ENCODE results near the gene CTBP2. TPM values are rescaled to one million over a fixed set of nuclear protein-coding genes. Genes with fewer than 3 reads are reported as not detected.

The CTBP2 gene
- total RNA-seq, 1 donor from 2014 or later: 57.7 TPM

DNA sequence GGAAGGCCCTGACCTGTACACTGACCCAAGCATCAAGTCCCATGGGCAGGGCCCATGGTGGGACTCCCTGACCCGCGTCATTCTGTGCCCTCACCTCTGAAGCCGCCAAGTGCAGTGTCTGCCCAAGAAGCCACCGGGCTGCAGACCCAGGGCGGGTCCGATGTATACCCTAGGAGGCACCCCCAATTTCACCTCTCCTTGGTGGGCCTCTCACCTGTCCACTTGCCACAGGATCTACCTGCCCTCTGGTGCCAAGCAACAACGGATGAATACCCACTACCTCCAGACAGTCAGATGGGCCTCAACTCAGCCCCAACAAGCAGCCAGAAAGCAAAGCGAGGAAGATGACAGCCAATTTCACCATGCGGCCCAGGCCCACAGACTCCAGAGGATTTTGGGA is 92.6 kb downstream of the CTBP2 start:
- H3K9me3 ChIP-seq: no peaks in the 10 kb centered on the region
- H3K4me3 ChIP-seq: no peak overlapping the region
- no peaks in the 10 kb centered on the region for H3K27me3 ChIP-seq
- DNase-seq (ENCODE audit: low spot score in 2 of 2): no peak
- peaks cover 0 to 5% of the 10 kb centered on the region in 2 donors for H3K36me3 ChIP-seq
- TF ChIP-seq, protein P1, sequence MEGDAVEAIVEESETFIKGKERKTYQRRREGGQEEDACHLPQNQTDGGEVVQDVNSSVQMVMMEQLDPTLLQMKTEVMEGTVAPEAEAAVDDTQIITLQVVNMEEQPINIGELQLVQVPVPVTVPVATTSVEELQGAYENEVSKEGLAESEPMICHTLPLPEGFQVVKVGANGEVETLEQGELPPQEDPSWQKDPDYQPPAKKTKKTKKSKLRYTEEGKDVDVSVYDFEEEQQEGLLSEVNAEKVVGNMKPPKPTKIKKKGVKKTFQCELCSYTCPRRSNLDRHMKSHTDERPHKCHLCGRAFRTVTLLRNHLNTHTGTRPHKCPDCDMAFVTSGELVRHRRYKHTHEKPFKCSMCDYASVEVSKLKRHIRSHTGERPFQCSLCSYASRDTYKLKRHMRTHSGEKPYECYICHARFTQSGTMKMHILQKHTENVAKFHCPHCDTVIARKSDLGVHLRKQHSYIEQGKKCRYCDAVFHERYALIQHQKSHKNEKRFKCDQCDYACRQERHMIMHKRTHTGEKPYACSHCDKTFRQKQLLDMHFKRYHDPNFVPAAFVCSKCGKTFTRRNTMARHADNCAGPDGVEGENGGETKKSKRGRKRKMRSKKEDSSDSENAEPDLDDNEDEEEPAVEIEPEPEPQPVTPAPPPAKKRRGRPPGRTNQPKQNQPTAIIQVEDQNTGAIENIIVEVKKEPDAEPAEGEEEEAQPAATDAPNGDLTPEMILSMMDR (IDR thresholded peaks at IDR 0.05): no peak
- no peak overlapping the region for H3K27ac ChIP-seq
- H3K4me1 ChIP-seq: peaks cover 7 to 44% of the 10 kb centered on the region in 2 donors
- intact Hi-C loops (cut with DNase I): no loop called here

DNA sequence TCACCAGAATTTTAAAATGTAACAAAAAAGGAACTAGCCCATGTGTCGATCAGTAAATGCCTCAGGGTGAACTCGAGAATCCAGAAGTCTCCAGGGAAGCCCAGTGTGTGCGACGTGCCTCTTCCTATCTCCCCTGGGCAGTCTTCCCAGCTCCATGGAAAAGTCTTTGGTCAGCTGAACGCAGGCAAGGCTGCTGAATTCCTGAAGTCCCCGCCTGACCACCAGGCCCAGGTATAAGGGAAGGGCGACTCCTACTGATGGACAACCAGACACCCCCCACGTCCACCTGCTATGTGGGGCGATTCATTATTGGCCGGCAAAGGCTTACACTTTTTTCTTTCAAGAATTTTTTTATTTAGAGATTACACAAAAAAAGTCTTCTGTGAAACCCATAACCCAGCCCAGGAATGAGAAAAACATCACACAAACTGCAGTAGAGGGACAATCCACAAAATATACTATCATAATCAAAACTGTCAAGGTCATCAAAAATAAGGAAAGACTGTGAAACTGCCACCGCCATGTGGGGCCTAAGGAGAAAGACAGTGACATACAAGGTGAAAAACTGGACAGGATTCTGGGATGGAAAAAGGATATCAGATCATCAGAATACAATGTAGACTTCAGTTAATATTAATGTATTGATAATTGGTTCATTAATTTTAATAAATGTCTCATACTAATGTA is 93.5 kb downstream of the CTBP2 start:
- intact Hi-C loops (cut with DNase I): no loop called here
- peaks cover 12 to 52% of the 10 kb centered on the region in 2 donors for H3K4me1 ChIP-seq

DNA sequence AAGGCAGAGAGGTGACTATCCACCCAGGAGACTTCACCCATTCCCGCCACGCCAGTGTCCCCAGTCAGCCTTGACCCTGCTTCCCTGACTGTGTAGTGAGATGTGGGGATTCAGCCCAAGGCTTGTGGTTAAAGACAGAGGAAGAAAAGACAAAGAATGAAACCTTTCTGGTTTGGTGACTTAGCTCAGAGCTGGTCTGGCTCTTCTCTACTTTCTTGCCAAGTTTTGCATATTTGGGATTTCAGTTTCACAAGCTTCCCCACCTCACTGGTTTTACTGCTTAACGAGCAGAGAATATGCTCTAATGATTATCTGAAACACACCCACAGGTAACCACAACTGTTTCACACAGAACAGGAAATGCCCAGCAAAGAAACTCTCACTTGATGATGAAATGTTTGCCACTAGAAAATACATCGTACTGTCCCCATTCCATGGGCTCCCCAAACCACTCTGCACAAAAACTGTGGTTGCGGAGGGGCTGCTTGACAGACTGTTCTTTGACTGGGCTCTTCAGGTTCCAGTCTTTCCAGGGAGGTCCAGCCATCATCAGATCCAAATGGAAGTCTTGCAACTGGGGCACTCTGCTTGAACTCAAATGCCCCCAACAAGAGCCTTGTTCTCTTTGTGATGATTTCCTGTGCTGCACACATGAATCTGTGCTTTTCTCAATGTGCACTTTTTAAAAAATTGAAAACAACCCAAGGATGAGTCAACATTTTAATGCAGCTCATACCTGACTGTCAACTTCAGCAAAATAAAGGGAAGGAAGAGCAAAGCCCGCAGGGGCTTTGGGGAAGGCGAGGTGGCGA is 95.5 kb downstream of the CTBP2 start:
- no peaks in the 10 kb centered on the region for H3K27me3 ChIP-seq

More for the DNA sequence above, 93.5 kb downstream of the CTBP2 start:
- DNase-seq (ENCODE audit: low spot score in 2 of 2): no peak
- Histone ChIP-seq H3K27ac (no peak overlapping the region), H3K4me3 (no peak overlapping the region), H3K36me3 (peaks cover 0 to 5% of the 10 kb centered on the region in 2 donors), H3K9me3 (no peaks in the 10 kb centered on the region), H3K27me3 (no peaks in the 10 kb centered on the region)
- TF ChIP-seq, protein P1 (IDR thresholded peaks at IDR 0.05): no peak

DNA sequence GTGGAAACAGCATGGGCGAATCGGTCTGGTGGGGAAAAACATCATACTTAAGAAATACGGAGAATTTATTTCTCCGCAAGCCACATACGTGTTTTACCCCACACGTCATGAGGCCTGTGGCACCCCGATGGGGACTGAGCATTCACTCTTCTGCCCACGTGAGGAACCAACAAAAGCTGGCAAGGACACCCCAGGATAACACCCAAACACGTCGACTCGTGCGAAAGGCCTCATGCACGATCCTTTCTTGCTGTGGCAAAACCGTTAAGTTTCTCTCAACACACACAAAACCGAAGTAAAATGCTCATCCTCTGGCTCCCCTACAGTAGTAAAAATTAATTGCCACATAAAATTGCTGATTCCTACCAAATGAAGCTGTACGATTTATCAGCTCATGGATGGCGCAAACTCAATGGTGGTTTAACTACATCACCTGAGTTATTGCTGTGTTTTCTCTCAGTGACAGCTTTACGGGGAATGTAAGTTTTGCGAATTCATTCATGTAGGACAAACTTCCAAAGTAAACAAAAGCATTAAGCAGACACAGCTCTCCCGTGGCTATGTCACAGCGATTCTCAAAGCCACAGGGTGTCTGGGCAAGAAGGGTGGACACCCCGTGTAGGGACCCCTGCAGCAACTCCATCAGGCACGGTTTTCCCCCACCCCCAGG is 97.0 kb downstream of the CTBP2 start:
- TF ChIP-seq, protein P1 (IDR thresholded peaks at IDR 0.05): no peak
- no peak overlapping the region for H3K4me3 ChIP-seq
- H3K9me3 ChIP-seq: no peaks in the 10 kb centered on the region
- H3K27me3 ChIP-seq: no peaks in the 10 kb centered on the region
- no peak for DNase-seq (ENCODE audit: low spot score in 2 of 2)
- H3K27ac ChIP-seq: peak overlapping the region; percentile 99
- no peaks in the 10 kb centered on the region for H3K36me3 ChIP-seq
- intact Hi-C loops (cut with DNase I): loop anchor here (2.0 kb wide), 1 partner anchor 85 kb away; no protein-coding TSS in a partner anchor
- peaks cover 38 to 77% of the 10 kb centered on the region in 2 donors for H3K4me1 ChIP-seq

More for the DNA sequence above, 95.5 kb downstream of the CTBP2 start:
- no peaks in the 10 kb centered on the region for H3K36me3 ChIP-seq
- peaks cover 25 to 68% of the 10 kb centered on the region in 2 donors for H3K4me1 ChIP-seq
- TF ChIP-seq, protein P1 (IDR thresholded peaks at IDR 0.05): no peak
- no peak overlapping the region for H3K4me3 ChIP-seq
- no peak for DNase-seq (ENCODE audit: low spot score in 2 of 2)
- H3K9me3 ChIP-seq: no peaks in the 10 kb centered on the region
- peak overlapping the region; percentile 69 to 80 for H3K27ac ChIP-seq
- intact Hi-C loops (cut with DNase I): no loop called here

DNA sequence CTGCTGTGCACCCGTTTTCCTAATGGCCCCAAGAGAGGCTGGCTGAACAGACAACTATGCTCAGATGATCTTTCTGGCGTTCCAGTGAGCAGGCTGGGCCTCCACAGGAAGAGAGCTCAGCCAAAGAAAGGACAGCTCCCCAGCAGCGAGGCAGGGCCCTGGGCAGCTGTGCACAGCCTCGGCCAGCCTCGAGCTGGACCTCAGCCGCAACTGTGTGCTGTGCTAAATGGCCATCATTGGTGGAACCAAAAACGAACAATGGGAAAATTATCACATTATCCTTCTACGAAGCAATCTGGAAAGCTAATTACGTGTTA is 97.5 kb downstream of the CTBP2 start:
- Histone ChIP-seq H3K27ac (peak overlapping the region; percentile 99), H3K27me3 (no peaks in the 10 kb centered on the region), H3K36me3 (no peaks in the 10 kb centered on the region), H3K4me3 (no peak overlapping the region), H3K4me1 (peaks cover 44 to 79% of the 10 kb centered on the region in 2 donors), H3K9me3 (no peaks in the 10 kb centered on the region)
- TF ChIP-seq, protein P1 (IDR thresholded peaks at IDR 0.05): no peak
- intact Hi-C loops (cut with DNase I): loop anchor here (2.0 kb wide), 1 partner anchor 86 kb away; no protein-coding TSS in a partner anchor
- no peak for DNase-seq (ENCODE audit: low spot score in 2 of 2)

All from ascending aorta (tissue), 2 donors.